Fibroblast of peridontal ligament (primary cell): Measurements from ENCODE around the gene EPAS1.
A peak's percentile ranks its signal among the peaks of the same experiment; 100 is the strongest.

Experiments used
- DNase-seq: peaks from one replicate; pipeline ENCODE4 v3.0.0-alpha.2; 2010; ENCODE audit errors: extremely low read depth

Gene EPAS1

GRCh38 chr2:46319711-46320110 is 22.5 kb downstream of the EPAS1 start:
- peak; percentile 78 for DNase-seq

GRCh38 chr2:46320141-46320567 is 22.9 kb downstream of the EPAS1 start:
- peak; percentile 58 for DNase-seq

GRCh38 chr2:46323730-46324129 is 26.5 kb downstream of the EPAS1 start:
- DNase-seq: no peak

- no peak for DNase-seq
These were observed 28.1 kb downstream of the EPAS1 start for GRCh38 chr2:46325182-46325928.

- DNase-seq: no peak
These were observed 29.2 kb downstream of the EPAS1 start for GRCh38 chr2:46326231-46326980.

- DNase-seq: no peak
These were observed 30.4 kb downstream of the EPAS1 start for GRCh38 chr2:46327627-46328026.

GRCh38 chr2:46328291-46328690 is 31.1 kb downstream of the EPAS1 start:
- no peak for DNase-seq

- DNase-seq: no peak
These were observed 31.6 kb downstream of the EPAS1 start for GRCh38 chr2:46328829-46329228.

- DNase-seq: no peak
These were observed 32.1 kb downstream of the EPAS1 start for GRCh38 chr2:46329340-46329739.

- DNase-seq: peak; percentile 97
These were observed 32.9 kb downstream of the EPAS1 start for GRCh38 chr2:46329803-46330775.

GRCh38 chr2:46331109-46331766 is 34.0 kb downstream of the EPAS1 start:
- DNase-seq: peak; percentile 66

- no peak for DNase-seq
These were observed 35.6 kb downstream of the EPAS1 start for GRCh38 chr2:46332686-46333281.

GRCh38 chr2:46333912-46334311 is 36.7 kb downstream of the EPAS1 start:
- peak; percentile 68 for DNase-seq

- DNase-seq: peak; percentile 96
These were observed 37.4 kb downstream of the EPAS1 start for GRCh38 chr2:46334389-46335271.

- DNase-seq: peak; percentile 66
These were observed 38.4 kb downstream of the EPAS1 start for GRCh38 chr2:46335391-46336282.

- peak; percentile 82 for DNase-seq
These were observed 39.2 kb downstream of the EPAS1 start for GRCh38 chr2:46336283-46336959.

GRCh38 chr2:46337208-46337994 is 40.2 kb downstream of the EPAS1 start:
- peak; percentile 72 for DNase-seq

GRCh38 chr2:46338674-46339073 is 41.5 kb downstream of the EPAS1 start:
- no peak for DNase-seq
